Mesenchymal stem cell (in vitro differentiated cells and primary cell): ENCODE data around the gene SRP14.

ENCODE experiments used
- DNase-seq: peaks from one replicate; pipeline ENCODE4 v3.0.0-alpha.2; 2013
- H2AFZ ChIP-seq: one replicate; pipeline ENCODE4 v1.6.1; 2013; ENCODE audit warnings: low read depth, mild to moderate bottlenecking, control low read depth, inconsistent platforms, low read length, moderate library complexity
- H2AK5ac ChIP-seq: 2 replicates; pipeline ENCODE4 v1.6.1; 2013; ENCODE audit warnings: low read length, moderate library complexity, mild to moderate bottlenecking, inconsistent platforms; ENCODE audit not compliant: severe bottlenecking
- H2BK120ac ChIP-seq: one replicate; pipeline ENCODE4 v1.6.1; 2013; ENCODE audit warnings: low read depth, mild to moderate bottlenecking, inconsistent platforms, low read length, moderate library complexity
- H2BK12ac ChIP-seq, 2 experiments: one replicate each; pipeline ENCODE4 v1.6.1; 2013; ENCODE audit warnings: inconsistent platforms in 2 of 2, low read length in 2 of 2, mild to moderate bottlenecking in 2 of 2, moderate library complexity in 2 of 2, control low read depth in 1 of 2
- H2BK15ac ChIP-seq: one replicate; pipeline ENCODE4 v1.6.1; 2013; ENCODE audit warnings: mild to moderate bottlenecking, low read depth, inconsistent platforms; ENCODE audit not compliant: poor library complexity, severe bottlenecking
- H2BK5ac ChIP-seq: 2 replicates; pipeline ENCODE4 v1.6.1; 2013; ENCODE audit warnings: low read depth, mild to moderate bottlenecking, low read length, control low read depth, inconsistent platforms; ENCODE audit not compliant: poor library complexity, severe bottlenecking
- H3K14ac ChIP-seq, 2 experiments: one replicate each; pipeline ENCODE4 v1.6.1; 2013; ENCODE audit warnings: inconsistent platforms in 2 of 2, low read length in 2 of 2, control low read depth in 1 of 2, mild to moderate bottlenecking in 1 of 2, moderate library complexity in 1 of 2
- H3K18ac ChIP-seq, 2 experiments: one replicate each; pipeline ENCODE4 v1.6.1; 2013; ENCODE audit warnings: inconsistent platforms in 2 of 2, low read length in 2 of 2, control low read depth in 1 of 2, low read depth in 1 of 2, mild to moderate bottlenecking in 1 of 2
- H3K23ac ChIP-seq, 2 experiments: one replicate each; pipeline ENCODE4 v1.6.1; 2013; ENCODE audit warnings: inconsistent platforms in 2 of 2, low read length in 2 of 2, mild to moderate bottlenecking in 2 of 2, moderate library complexity in 2 of 2, control low read depth in 1 of 2
- H3K27ac ChIP-seq: 2 replicates; pipeline ENCODE4 v1.5.1; 2013; ENCODE audit warnings: mild to moderate bottlenecking, moderate library complexity, low read length, control low read depth, inconsistent platforms; ENCODE audit not compliant: poor library complexity, severe bottlenecking
- H3K27me3 ChIP-seq, 2 experiments: 2 replicates each; pipeline versions ENCODE4 v1.6.1 to v1.7.0; 2013; ENCODE audit warnings: low read length in 2 of 2, mild to moderate bottlenecking in 2 of 2, moderate library complexity in 2 of 2, control low read depth in 1 of 2, inconsistent platforms in 1 of 2; ENCODE audit not compliant: control insufficient read depth in 1 of 2, insufficient read depth in 1 of 2
- H3K36me3 ChIP-seq, 2 experiments: 2 replicates each; pipeline versions ENCODE4 v1.6.1 to v1.7.0; 2013; ENCODE audit warnings: low read length in 2 of 2, control low read depth in 1 of 2, inconsistent platforms in 1 of 2, low read depth in 1 of 2, mild to moderate bottlenecking in 1 of 2; ENCODE audit not compliant: insufficient read depth in 2 of 2, control insufficient read depth in 1 of 2
- H3K4ac ChIP-seq, 2 experiments: one replicate each; pipeline ENCODE4 v1.6.1; 2013; ENCODE audit warnings: inconsistent platforms in 2 of 2, low read length in 2 of 2, mild to moderate bottlenecking in 2 of 2, moderate library complexity in 2 of 2, control low read depth in 1 of 2, low read depth in 1 of 2
- H3K4me1 ChIP-seq: 2 replicates; pipeline ENCODE4 v1.6.1; 2013; ENCODE audit warnings: low read depth, low read length, control low read depth; ENCODE audit not compliant: control insufficient read depth, insufficient read depth
- H3K4me2 ChIP-seq: 2 replicates; pipeline ENCODE4 v1.6.1; 2013; ENCODE audit warnings: low read length, mild to moderate bottlenecking, inconsistent platforms; ENCODE audit not compliant: poor library complexity, severe bottlenecking
- H3K4me3 ChIP-seq, 2 experiments: 2 replicates each; pipeline versions ENCODE4 v1.5.1 to v1.7.0; 2013; ENCODE audit warnings: low read length in 2 of 2, mild to moderate bottlenecking in 2 of 2, control low read depth in 1 of 2, low read depth in 1 of 2; ENCODE audit not compliant: insufficient read depth in 1 of 2
- H3K79me1 ChIP-seq: replicated peaks from 2 replicates; pipeline ENCODE4 v1.6.1; 2013; ENCODE audit warnings: mild to moderate bottlenecking, control low read depth, low read length, inconsistent platforms; ENCODE audit not compliant: poor library complexity, severe bottlenecking
- H3K9ac ChIP-seq: 2 replicates; pipeline ENCODE4 v1.7.0; 2013; ENCODE audit warnings: mild to moderate bottlenecking, low read length, moderate library complexity
- H3K9me3 ChIP-seq: 2 replicates; pipeline ENCODE4 v1.7.0; 2013; ENCODE audit warnings: mild to moderate bottlenecking, low read length; ENCODE audit not compliant: control insufficient read depth
- H4K8ac ChIP-seq: one replicate; pipeline ENCODE4 v1.6.1; 2013; ENCODE audit warnings: inconsistent platforms, mild to moderate bottlenecking, low read length, moderate library complexity
- H4K91ac ChIP-seq: one replicate; pipeline ENCODE4 v1.6.1; 2013; ENCODE audit warnings: mild to moderate bottlenecking, low read length, inconsistent platforms
- WGBS: methylation state at CpG from one replicate; pipeline ENCODE4 v1.1.7; 2013; ENCODE audit warnings: mixed read lengths; 5-methylcytosine and 5-hydroxymethylcytosine counted together

Gene SRP14

GRCh38 chr15:39987821-39988220 is 51.2 kb downstream of the SRP14 start:
- no peaks in the 10 kb centered on the region for H3K4me1 ChIP-seq
- peaks cover 37 to 75% of the 10 kb centered on the region in 2 experiments for H3K36me3 ChIP-seq
- peaks cover 11% of the 10 kb centered on the region for H3K79me1 ChIP-seq
- H4K8ac ChIP-seq: no peak overlapping the region
- no peak overlapping the region for H3K4me3 ChIP-seq
- H3K23ac ChIP-seq: no peak overlapping the region
- no peaks in the 10 kb centered on the region for H3K9me3 ChIP-seq
- no peak overlapping the region for H3K4ac ChIP-seq
- H2BK120ac ChIP-seq: no peak overlapping the region
- H2BK5ac ChIP-seq: no peak overlapping the region
- no peak overlapping the region for H3K14ac ChIP-seq
- no peak for DNase-seq
- no peaks in the 10 kb centered on the region for H3K27me3 ChIP-seq
- no peak overlapping the region for H2AK5ac ChIP-seq
- no peak overlapping the region for H2BK15ac ChIP-seq
- no peak overlapping the region for H2BK12ac ChIP-seq
- no peak overlapping the region for H3K9ac ChIP-seq
- H3K18ac ChIP-seq: no peak overlapping the region
- no peak overlapping the region for H4K91ac ChIP-seq
- no peak overlapping the region for H3K4me2 ChIP-seq
- WGBS: 83% methylated on average over 1 of the region's 7 CpGs
- H2AFZ ChIP-seq: no peak overlapping the region
- no peak overlapping the region for H3K27ac ChIP-seq
